GM19238 (cell line): ENCODE measurements around the gene EIPR1.

Experiments
- DNase-seq: peaks from one replicate; pipeline ENCODE4 v3.0.0; 2011; ENCODE audit warnings: low spot score; ENCODE audit not compliant: insufficient read length

EIPR1 gene

DNA sequence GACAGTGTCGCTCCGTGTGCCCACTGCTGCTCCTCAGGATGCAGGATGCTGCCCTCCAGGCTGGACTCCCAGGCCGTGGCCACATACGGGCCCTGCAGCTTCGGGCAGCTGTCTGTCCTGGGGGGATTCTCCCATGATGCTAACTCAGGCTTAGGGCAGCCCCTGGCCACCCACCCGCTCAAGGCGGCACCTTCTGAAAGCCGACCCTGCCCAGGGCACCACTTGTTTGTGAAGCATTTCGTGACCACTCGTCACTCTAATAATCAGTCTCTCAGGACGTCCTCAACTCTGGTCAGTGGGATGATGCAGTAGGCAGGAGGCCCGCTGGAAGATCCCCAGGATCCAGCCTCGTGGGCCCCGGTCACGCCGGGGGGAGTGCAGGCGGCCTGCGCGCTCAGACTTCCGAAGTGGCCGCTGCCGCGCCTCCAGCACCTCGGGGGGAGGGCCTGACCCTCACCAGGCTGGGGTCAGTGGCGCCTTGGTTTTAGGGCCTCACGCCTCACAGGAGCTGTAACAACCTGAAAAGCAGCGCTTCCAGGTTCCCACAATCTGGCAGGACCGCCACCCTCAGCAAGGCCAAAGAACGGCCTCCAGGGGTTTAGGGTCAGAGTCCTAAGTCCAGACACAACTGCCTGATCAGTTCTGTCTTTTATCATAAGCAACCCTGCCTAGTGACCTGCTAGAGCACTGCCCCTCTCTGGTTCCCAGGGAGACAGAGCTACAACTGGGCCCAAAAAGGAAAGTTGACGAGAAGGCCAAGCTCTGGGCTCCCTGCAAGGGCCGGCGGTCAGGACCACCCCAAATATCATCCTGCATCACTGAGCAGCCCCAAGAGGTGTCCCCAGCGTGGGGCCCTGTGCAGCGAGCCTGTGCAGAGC, 53.0 kb downstream of the EIPR1 start:
- DNase-seq = no peak

DNA sequence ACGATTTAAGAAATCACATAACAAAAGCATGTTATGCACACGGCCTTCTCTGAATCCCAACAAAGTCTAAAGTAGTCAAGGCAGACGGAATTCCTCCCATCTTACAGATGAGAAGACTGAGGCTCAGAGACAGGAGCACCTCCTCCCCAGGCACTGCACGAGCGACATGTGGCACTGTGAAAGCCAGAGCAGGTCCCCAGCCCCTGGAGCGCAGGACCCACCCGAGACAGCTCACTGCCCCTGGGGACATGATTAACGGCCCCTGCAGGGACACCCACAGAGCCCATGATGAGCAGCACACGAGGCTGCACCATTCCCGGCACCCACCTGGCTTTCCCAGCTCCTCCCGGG, 53.6 kb downstream of the EIPR1 start:
- no peak for DNase-seq

DNA sequence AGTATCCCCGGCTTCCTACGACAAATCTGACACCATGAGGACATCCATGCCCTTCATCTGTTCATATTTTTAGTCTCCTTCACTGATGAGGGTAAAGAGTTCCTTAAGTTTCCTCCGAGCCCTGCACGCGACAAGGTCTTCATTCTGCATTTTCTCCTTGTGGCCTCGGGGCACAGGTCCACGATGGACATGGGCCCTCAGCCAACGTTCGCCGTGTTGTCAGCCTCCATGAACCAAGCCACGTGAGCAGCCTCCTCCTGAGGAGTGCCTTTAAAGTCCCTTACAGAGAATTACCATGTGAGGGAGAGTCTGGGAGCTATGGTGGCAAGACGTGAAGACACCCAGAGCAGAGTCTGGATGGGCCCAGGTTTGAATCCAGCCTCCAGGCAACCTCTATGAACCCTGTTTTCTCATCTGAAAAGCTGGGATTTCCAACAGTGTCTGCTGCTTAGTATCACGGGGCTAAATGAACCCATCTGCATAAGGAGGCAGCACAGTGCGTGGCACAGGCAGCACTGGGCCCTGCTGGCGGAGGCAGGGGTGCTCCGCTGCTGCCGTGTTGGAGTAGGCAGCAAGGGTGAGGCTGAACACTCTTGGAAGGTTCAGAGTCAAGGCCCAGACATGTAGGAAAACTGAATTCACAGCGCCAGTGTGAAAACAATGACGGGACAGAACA, 54.1 kb downstream of the EIPR1 start:
- DNase-seq = no peak

DNA sequence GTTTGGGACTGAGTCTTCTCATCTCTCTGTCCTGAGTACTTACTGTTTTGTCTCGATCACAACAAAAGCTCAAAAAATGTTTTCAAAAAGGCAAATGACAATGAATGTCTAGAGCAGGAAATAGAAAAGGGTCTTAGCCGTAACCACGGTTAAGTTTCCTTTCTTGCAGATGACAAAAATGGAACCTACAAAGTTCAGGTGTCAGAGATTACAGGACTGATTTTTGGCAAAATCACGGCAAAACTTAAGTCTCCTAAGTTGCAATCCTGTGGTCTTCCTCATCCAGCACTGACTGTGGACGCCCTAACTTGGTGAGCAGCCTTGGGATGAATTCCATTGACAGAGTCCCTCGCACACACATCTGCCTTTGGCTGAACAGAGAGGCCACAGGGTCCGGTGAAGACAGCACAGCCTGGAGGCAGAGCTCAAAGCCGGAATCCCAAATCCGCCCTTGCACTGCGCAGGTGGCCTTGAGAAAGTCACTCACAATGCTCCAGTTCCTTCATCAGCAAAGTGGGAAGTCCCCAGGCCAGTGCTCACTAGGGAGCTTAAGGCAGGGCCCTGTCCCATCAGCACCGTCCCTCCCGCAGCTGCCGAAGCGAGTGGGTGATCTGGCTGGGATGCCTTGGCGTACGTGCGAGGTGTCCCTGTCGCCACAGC, 55.2 kb downstream of the EIPR1 start:
- DNase-seq = no peak

DNA sequence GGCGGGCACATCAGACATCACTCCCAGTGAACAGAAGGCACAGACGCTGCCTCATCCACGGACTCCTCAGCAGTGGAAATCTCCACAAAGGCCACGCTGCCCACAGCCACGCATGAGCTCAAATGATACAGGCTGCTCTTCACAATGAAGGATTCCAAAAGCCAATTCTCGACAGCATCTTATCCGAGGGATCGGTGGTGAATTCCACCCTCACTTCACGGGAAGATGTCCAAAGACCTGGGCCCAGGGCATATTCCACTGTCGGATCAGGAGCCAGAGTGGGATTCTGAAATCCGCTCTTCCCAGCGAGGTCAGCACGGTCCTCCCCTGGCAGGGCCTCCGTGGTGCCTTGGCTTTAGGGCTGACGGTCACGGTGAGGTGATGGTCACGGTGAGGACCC, 55.8 kb downstream of the EIPR1 start:
- DNase-seq = no peak

DNA sequence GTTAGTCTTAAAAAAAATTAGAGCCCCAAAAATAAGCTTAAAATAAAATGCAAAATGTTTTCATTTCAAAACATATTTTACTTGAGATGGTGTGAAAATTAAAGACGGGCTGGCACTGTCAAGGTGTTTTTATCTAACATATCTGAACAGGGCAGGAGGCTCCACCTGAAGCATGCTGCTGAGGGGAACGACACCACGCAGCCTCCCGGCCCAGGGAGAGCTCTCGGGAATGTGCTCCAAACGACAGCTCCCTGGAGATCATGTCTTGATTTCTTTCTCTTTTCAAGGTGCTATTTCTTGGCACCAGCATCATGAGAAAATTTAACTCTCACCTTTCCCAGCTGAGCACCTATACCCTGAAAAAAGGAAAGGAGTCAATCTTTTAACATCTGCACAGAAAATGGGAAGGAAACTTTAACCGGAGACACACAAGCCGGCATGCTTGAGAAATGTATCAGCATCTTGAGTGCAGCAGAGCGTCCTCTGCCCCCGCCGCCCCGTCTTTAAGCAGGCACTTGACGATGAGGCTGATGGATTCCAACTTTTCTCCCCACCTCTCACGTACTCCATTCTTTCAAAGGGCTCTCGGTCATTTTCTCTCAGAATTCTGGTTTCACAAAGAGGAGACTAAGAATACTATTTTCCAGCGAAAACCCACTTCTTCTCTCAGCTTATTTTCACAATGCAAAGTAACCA, 56.6 kb downstream of the EIPR1 start:
- DNase-seq = no peak

DNA sequence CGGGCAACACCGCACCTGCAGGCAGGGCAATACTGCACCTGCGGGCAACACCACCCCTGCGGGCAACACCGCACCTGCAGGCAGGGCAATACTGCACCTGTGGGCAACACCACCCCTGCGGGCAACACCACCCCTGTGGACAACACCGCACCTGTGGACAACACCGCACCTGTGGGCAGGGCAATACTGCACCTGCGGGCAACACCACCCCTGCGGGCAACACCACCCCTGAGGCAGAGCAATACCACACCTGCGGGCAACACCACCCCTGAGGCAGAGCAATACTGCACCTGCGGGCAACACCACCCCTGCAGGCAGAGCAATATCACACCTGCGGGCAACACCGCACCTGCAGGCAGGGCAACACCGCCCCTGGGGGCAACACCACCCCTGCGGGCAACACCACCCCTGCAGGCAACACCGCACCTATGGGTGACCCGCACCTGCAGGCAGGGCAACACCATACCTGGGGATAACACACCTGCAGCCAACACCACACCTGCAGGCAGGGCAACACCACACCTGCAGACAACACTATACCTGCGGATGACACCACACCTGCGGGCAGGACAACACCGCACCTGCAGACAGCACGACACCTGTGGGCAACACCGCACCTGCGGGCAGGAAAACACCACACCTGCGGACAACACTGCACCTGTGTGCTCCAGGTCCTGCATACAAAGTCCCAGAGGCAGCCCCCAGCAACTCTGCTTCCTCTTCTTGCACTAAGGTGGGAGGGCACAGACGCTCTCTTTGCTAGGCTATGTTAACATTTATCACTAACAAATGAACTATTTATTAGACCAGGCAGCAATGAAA, 57.7 kb downstream of the EIPR1 start:
- DNase-seq = no peak

DNA sequence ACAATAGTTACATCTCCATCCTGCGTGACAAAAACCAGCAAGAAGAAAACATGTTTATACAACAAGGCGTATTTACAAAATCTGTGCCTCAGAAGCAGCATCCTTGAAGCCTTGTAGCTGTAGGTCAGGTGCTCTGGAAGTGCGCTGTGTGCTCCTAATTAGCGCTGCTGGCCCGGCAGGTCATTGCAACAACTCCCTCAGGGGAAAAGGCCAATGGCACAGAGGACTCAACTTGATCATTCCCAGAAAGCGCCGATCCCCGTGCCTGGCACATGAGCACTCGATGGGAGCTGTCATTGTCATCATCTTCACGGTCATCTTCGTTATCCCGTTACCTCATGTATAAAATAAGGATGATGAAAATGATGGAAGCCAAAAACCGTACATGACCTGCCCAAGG, 58.5 kb downstream of the EIPR1 start:
- no peak for DNase-seq

DNA sequence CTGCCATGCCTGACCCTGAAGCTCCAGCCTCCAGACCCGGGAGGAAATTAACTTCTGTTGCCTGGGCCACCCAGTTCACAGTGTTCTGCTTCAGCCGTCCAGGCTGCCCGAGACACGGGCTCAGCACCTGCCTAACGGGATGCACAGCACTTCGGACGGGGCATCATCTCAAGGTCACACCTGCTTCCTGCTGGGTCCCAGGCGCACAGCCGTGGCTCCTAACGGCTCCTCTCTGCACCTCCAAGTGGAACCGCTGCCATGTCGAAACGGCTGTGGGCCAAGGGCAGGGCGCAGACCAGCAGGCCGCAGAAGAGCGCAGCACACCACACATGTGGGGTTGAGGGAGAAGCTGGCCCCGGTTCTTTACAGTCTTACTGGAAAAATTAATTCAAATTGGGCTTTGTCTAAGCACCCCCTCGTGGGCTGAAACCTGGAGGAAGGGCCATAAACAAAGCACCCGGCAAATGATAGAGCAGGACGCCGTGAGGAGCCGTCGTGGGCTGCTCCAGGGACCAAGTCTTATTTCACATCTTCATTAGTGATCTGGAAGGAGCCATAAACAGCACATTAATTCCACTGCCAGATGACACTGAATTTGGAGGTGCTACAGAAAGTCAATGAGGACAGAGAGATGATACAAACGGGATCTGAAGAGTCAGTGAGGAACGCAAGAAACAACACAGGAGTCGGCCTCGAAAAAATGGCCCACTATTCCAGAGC, 59.6 kb downstream of the EIPR1 start:
- no peak for DNase-seq

DNA sequence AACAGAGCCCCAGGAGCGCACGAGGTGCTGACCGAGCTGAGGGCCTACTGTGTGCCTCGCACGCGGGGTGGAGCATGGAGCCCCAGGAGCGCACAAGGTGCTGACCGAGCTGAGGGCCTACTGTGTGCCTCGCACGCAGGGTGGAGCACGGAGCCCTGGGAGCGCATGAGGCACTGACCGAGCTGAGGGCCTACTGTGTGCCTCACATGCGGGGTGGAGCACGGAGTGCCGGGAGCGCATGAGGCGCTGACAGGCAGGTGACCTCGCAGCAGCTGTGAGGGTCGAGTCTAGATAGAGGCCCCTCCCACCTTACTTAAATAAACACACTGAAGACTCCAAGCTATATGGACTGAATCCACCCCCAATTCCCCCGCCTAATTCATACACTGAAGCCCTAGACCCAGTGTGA, 60.3 kb downstream of the EIPR1 start:
- no peak for DNase-seq

DNA sequence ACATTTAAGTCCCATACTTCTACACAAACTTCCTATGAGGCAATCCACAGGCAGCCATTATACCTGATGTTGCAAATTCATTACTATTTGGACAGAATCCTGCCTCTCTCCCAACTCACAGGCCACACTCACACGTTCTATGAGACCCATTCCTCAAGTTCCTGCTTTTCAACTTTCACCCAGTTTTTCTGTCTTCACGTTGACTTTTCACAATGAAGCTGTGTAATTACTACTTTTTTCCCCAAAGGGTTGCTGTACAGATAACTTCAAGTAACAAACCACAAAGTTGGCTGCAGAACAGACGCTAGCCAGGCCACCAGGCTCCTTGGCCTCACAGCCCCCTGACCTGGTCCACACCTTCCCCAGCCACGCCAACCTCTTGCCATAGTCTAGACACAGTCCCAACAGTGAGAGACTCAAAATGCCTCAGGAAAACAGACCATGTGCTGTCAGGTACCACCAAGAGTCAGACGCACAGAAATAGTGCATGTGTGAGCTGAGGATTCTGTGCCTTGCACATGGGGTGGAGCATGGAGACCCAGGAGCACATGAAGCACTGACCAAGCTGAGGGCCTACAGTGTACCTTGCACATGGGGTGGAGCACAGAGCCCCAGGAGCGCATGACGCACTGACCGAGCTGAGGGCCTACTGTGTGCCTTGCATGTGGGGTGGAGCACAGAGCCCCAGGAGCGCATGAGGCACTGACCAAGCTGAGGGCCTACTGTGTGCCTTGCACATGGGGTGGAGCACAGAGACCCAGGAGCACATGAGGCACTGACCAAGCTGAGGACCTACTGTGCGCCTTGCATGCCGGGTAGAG, 61.0 kb downstream of the EIPR1 start:
- no peak for DNase-seq

DNA sequence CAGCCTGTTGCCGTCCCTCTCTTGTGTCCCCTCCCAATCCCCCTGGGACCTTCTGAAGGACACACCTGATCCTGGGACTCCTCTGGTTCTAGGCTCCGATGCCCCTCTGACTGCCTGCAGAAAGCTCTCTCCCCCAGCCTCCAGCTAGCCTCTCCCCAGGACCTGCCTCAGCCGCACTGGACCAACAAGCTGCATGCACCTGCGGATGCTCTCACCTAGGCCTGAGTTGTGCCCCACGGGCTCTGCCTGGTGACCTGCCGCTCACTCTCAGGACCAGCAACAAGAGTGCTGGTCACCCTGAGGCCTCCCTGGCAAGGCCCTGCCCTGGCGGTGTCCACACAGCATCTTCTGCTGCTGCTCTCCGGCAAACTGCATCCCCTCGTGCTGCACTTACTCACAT, 63.0 kb downstream of the EIPR1 start:
- no peak for DNase-seq

DNA sequence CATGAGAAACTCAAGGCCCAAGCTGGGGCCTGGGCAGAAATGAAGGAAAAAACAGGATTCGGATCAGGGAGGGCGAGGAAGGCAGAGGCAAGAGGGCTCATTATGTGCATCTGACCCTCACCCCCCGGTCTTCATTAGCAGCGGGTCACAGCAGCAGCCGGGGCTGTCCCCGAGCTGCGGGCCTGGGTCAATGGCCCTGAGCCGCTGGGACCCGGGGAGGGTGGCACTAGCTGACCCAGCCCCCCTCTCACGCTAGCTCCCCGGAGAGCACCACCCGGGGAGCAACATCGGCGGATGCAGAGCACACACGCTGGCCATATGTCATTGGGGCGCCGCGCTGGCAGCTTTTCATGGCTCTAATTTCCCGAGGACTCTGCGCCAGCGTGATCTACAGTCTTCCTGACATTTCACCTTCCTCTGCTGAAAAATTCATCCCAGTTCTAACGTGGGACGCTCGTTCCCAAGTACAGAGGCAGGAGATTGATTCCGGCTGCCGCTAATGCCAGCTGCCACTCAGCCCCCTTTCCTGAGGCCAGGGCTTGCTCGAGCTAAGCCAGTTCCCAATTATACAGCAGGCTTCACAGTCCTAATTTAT, 63.7 kb downstream of the EIPR1 start:
- DNase-seq = no peak

DNA sequence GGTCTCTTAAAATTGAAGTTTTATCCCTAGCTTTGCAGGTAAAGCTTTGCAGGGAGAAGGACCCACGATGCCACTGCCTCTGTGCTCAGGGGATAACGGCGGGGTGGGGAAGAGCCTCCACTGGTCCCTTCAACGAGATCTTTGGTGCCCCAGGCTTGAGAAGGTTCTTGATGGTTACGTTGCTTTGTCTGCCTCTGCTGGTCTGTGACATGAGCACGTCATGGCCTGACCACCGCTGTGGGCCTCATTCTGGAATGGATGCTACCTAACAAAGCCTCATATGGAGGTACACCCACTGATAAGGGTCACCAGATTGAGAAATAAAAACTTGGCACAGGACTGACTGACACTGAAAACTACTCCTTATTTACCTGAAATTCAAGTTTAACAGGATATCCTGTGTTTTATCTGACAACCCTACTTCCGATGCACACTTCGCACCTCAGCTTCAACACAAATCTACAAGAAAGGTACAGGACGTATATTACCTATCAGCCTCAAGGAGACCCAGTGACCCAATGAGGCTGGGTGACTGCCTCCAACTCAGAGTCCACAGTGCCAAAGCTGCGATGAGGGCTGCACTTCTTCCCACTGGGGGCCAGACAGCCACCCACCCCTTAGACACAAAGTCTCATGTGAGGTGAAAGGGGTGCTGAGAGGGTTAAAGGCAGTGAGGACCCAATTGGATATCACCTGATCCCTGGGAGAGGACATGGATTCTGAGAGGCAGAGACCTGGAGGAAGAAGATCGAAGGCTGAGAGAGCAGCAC, 64.9 kb downstream of the EIPR1 start:
- DNase-seq = no peak

DNA sequence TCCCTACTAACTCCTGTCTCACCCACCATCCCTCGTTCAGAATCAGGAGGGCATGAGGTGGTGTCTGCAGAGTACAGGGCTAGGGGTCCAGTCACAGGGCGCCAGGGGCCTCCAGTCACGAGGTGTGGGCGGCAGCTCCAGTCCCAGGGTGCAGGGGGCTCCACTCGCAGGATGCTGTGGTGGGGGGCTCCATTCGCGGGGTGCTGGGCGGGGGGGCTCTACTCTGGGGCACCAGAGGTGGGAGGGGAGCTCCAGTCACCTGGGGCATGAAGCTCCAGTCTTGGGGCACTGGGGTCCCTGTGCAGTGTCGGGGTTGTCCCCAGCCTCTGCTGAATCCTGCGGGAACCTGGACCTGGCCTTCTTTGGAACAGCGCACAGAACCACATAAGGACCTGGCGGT, 66.0 kb downstream of the EIPR1 start:
- no peak for DNase-seq

DNA sequence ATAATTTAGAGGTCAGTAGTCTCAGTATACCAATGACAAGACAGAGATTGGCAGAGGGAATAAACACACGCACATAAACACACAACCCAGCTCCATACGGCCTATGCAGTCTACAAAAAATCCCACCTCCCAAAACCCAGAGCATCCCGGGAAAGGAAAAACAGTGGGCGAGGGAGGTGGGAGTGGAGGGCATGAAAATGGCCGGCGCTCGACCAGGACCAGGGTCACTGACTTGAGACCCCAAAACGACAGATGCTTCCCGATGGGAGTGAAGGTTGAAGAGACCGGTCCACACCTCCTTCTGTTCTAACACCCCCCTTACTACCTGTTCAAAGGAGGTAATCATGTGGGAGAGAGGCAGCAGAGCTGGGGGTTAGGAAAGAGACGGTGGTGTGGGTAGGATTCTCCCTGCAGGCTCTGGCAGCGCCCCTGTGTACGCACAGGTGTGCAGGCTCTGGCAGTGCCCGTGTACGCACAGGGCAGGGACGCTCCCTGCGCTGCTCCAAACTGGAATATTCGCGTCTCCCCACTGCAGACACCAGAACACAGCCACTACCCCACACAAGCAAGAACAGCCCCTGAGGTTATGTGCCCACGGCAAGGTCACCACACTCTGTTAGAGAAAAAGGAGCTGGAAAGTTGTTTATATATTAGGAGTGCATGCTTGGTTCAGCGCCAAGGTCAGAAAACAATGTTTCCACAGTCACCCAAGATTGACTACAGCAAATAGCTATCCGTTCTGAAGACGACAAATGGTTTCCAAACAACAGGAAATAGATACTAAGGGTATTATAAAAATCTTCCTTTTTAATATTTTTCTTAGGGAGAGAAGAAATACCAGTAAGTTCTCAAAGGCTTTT, 67.9 kb downstream of the EIPR1 start:
- no peak for DNase-seq

DNA sequence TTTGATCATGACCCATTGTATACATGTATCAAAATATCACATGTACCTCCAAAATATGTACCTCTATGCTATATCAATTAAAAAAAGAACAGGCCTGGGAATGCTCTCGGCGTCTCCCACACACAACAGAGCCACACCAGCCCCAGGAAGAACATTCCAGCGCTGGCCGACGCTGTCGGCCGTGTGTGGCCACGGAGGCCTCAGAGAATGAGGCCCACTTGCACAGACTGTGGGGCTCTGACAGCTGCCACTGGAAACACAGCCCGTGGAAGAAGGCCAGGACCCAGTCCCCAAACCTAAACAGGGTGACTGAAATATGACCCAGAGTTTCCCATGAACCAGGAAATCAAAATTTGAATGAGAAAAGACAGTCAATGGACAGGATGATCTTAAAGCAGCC, 69.7 kb downstream of the EIPR1 start:
- no peak for DNase-seq
